OCI-LY3 (cell line): Measurements from ENCODE around the gene KIF2A.

Experiments
- CTCF ChIP-seq: fragments of 200-600, 300-600 bp; sonication (generic); IDR thresholded peaks from 2 replicates; pipeline ENCODE4 v1.5.1; 2014; ENCODE audit warnings: antibody characterized with exemption, low read length, low read depth
- EZH2phosphoT487 ChIP-seq: fragments of 200-600 bp; shearing (Covaris generic); IDR thresholded peaks from 2 replicates; pipeline ENCODE4 v1.6.1; 2018; ENCODE audit warnings: antibody characterized with exemption, mixed run types, low read depth

DNA sequence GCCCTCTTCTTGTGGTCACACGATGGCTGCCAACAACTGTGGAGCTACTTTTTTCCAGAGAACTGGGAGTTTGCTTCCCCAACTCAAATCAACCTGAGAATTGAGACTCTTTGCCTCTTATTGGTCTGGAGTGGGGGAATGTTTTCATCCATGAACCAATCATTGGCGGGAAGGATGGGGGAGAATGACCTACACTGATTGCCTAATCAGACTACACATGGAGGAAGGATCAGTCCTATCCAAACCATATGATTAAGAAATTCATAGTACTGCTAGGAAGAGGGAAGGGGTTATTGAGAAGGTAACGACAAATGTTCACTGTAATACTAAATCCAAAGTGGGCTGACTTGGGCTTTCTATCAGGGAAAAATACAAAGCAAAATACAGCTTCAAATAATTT lies 7.9 kb upstream of the KIF2A start:
- TF ChIP-seq CTCF (no peak), EZH2phosphoT487 (no peak)
